ENCODE results near the gene NKTR.
"Not testable (repeated sequence)": the region's sequence is repeated elsewhere in the genome, so short reads cannot be mapped to it uniquely, and the experiment has no call there.

The NKTR gene

DNA sequence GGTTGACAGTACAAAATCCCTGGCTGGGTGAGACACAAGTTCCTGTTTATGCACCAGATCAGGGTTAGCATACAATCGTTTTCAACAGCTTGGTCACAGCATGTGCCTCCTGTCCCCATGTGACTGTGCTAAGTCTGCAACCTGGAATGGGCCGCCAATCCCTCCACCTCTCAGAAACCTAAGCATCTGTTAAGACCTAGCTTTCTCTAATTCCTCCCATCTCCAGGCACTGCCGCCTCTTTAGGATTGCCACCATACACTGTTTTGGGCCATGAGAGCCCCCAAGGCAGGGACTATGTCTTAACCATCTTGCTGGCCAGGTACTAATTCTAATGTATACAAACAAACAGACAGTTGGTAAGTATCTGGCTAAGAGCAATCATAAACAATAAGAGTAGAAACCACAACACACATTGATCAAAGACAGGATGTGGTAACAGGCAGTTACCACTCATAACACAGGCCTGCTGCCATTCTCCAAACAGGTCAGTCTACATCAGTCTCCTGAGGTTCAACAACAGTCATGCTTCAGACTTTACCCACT lies 44.3 kb upstream of the NKTR start (continued):
- TF ChIP-seq GLI2 (tag by site-specific recombination; IDR thresholded peaks at IDR 0.05; ENCODE audit: borderline replicate concordance, low read depth): no peak
- TF ChIP-seq, protein P1, sequence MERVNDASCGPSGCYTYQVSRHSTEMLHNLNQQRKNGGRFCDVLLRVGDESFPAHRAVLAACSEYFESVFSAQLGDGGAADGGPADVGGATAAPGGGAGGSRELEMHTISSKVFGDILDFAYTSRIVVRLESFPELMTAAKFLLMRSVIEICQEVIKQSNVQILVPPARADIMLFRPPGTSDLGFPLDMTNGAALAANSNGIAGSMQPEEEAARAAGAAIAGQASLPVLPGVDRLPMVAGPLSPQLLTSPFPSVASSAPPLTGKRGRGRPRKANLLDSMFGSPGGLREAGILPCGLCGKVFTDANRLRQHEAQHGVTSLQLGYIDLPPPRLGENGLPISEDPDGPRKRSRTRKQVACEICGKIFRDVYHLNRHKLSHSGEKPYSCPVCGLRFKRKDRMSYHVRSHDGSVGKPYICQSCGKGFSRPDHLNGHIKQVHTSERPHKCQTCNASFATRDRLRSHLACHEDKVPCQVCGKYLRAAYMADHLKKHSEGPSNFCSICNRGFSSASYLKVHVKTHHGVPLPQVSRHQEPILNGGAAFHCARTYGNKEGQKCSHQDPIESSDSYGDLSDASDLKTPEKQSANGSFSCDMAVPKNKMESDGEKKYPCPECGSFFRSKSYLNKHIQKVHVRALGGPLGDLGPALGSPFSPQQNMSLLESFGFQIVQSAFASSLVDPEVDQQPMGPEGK (tag by site-specific recombination; IDR thresholded peaks at IDR 0.05): no peak
- no peak for TF ChIP-seq ZFP69B (tag by site-specific recombination; IDR thresholded peaks at IDR 0.05)
- no peak for TF ChIP-seq SCRT2 (tag by site-specific recombination; IDR thresholded peaks at IDR 0.05)
- no peak for TF ChIP-seq KLF16 (tag by site-specific recombination; IDR thresholded peaks at IDR 0.05)

DNA sequence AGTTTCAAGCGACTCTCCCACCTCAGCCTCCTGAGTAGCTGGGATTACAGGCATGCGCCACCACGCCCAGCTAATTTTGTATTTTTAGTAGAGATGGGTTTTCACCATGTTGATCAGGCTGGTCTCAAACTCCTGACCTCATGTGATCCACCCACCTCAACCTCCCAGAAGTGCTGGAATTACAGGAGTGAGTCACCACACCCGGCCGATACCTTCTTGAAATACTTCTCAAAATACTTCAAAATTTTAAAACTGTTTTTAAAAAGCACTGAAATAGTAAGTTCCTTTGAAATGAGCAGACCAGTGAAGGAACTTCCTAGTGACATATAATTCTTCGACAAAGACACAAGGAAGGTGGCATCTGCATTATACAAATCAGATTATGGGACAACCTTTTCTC lies 43.7 kb upstream of the NKTR start:
- H3K4me3 ChIP-seq (ENCODE audit: low read depth, low read length); POLR2A ChIA-PET; H3K9me3 ChIP-seq (ENCODE audit: control insufficient read depth, insufficient read depth, low read depth, low read length); H3K27ac ChIP-seq (ENCODE audit: extremely low read depth, low read depth, low read length); H3K4me1 ChIP-seq (ENCODE audit: control insufficient read depth, insufficient read depth, low read length): not testable (repeated sequence)
- CTCF ChIA-PET: interaction anchor here (0.5 to 1.6 kb wide), 2 partner anchors 10 to 47 kb away, joined by 3 to 6 read pairs; no protein-coding TSS in a partner anchor
- peaks cover 43 to 89% of the 10 kb centered on the region in 2 experiments for H3K36me3 ChIP-seq (ENCODE audit: control insufficient read depth in 2 of 2, insufficient read depth in 1 of 2, low read length in 2 of 2)

DNA sequence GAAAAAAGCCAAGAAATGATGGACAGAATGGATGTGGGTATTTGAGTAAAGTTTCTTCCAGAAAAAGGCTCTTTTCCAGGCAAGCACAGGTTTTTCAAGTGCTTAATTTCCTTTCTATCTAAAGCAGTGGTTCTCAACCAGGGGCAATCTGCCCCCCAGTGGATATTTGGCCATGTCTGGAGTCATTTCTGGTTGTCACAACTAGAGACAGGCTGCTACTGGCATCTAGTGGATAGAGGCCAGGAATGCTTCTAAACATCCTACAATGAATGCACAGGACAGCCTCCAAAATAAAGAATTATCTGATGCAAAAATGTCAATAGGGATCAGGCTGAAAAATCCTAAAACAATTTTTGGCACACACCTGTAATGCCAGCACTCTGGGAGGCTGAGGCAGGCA lies 42.6 kb upstream of the NKTR start:
- ChIA-PET POLR2A (no interaction called here), CTCF (interaction anchor here (0.7 kb wide), 1 partner anchor 85 kb away, joined by 4 read pairs; no protein-coding TSS in a partner anchor)
- H3K4me3 ChIP-seq (ENCODE audit: low read depth, low read length): no peak overlapping the region
- no peaks in the 10 kb centered on the region for H3K4me1 ChIP-seq (ENCODE audit: control insufficient read depth, insufficient read depth, low read length)
- no peak overlapping the region for H3K27ac ChIP-seq (ENCODE audit: extremely low read depth, low read depth, low read length)
- H3K9me3 ChIP-seq (ENCODE audit: control insufficient read depth, insufficient read depth, low read depth, low read length): no peaks in the 10 kb centered on the region
- peaks cover 38 to 89% of the 10 kb centered on the region in 2 experiments; a peak in 2 of 3 replicates for H3K36me3 ChIP-seq (ENCODE audit: control insufficient read depth in 2 of 2, insufficient read depth in 1 of 2, low read length in 2 of 2)
- TF ChIP-seq ZNF747 (tag by site-specific recombination; IDR thresholded peaks at IDR 0.05): no peak
- TF ChIP-seq, protein P2, sequence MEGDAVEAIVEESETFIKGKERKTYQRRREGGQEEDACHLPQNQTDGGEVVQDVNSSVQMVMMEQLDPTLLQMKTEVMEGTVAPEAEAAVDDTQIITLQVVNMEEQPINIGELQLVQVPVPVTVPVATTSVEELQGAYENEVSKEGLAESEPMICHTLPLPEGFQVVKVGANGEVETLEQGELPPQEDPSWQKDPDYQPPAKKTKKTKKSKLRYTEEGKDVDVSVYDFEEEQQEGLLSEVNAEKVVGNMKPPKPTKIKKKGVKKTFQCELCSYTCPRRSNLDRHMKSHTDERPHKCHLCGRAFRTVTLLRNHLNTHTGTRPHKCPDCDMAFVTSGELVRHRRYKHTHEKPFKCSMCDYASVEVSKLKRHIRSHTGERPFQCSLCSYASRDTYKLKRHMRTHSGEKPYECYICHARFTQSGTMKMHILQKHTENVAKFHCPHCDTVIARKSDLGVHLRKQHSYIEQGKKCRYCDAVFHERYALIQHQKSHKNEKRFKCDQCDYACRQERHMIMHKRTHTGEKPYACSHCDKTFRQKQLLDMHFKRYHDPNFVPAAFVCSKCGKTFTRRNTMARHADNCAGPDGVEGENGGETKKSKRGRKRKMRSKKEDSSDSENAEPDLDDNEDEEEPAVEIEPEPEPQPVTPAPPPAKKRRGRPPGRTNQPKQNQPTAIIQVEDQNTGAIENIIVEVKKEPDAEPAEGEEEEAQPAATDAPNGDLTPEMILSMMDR (tag by site-specific recombination; IDR thresholded peaks at IDR 0.05): peak; percentile 58; the same call in 1 of the 2 replicates
- TF ChIP-seq ZNF654 (tag by site-specific recombination; IDR thresholded peaks at IDR 0.05; ENCODE audit: low read depth): peak; percentile 19; the same call in 1 of the 2 replicates

DNA sequence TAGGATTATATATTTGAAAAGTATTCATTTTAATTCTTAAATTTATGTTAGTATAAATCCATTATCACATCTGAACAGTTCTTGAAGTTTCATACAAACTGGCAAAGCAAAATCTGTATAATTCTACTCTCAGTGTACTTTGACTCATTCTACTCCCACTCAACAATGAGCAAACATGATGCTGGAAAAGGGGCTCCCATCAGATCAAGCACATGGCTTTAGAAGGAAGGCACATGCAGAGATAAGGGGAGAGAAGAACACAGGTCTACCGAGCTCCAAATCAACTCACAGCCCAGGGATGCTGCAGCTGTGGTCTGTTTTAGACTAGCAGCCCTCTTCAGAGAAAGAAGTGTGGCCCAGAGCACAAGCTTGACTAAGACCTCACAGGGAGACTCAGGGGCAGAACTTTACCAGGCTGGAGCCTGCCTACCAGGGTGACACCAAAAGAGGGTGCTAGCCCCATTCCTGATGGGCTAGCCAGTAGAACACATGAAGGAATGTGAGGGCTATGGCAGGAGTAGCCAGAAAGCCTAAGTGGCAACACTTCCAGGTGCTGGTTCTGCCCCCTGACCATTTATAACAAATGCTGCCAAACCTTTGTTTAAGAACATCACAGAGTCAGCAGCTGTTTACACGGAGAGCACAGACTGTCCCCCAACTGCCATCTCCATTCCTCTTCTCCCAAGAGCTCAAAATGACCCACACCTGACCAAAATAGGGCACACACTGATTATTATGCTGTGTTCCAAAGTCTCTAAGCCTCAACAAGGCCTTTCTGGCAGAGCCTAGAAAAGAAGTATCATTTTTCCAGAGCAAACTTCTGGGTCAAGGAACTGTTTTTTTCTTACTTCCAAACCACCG lies 38.2 kb upstream of the NKTR start:
- CTCF ChIA-PET: interaction anchor here (0.8 kb wide), 1 partner anchor 333 kb away, joined by 3 read pairs; no protein-coding TSS in a partner anchor
- H3K4me1 ChIP-seq (ENCODE audit: control insufficient read depth, insufficient read depth, low read length): no peaks in the 10 kb centered on the region
- no peak overlapping the region for H3K4me3 ChIP-seq (ENCODE audit: low read depth, low read length)
- POLR2A ChIA-PET: no interaction called here
- peaks cover 23 to 89% of the 10 kb centered on the region in 2 experiments for H3K36me3 ChIP-seq (ENCODE audit: control insufficient read depth in 2 of 2, insufficient read depth in 1 of 2, low read length in 2 of 2)
- TF ChIP-seq KLF1 (tag by site-specific recombination; IDR thresholded peaks at IDR 0.05): no peak
- no peak for TF ChIP-seq ZNF768 (tag by site-specific recombination; IDR thresholded peaks at IDR 0.05)
- no peak for TF ChIP-seq ZNF621 (tag by site-specific recombination; IDR thresholded peaks at IDR 0.05)
- no peak for TF ChIP-seq YY1 (tag by site-specific recombination; IDR thresholded peaks at IDR 0.05)
- TF ChIP-seq, protein P3, sequence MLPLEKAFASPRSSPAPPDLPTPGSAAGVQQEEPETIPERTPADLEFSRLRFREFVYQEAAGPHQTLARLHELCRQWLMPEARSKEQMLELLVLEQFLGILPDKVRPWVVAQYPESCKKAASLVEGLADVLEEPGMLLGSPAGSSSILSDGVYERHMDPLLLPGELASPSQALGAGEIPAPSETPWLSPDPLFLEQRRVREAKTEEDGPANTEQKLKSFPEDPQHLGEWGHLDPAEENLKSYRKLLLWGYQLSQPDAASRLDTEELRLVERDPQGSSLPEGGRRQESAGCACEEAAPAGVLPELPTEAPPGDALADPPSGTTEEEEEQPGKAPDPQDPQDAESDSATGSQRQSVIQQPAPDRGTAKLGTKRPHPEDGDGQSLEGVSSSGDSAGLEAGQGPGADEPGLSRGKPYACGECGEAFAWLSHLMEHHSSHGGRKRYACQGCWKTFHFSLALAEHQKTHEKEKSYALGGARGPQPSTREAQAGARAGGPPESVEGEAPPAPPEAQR (tag by site-specific recombination; IDR thresholded peaks at IDR 0.05): no peak
- TF ChIP-seq, protein P4, sequence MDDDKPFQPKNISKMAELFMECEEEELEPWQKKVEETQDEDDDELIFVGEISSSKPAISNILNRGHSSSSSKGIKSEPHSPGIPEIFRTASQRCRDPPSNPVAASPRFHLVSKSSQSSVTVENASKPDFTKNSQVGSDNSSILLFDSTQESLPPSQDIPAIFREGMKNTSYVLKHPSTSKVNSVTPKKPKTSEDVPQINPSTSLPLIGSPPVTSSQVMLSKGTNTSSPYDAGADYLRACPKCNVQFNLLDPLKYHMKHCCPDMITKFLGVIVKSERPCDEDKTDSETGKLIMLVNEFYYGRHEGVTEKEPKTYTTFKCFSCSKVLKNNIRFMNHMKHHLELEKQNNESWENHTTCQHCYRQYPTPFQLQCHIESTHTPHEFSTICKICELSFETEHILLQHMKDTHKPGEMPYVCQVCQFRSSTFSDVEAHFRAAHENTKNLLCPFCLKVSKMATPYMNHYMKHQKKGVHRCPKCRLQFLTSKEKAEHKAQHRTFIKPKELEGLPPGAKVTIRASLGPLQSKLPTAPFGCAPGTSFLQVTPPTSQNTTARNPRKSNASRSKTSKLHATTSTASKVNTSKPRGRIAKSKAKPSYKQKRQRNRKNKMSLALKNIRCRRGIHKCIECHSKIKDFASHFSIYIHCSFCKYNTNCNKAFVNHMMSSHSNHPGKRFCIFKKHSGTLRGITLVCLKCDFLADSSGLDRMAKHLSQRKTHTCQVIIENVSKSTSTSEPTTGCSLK (tag by site-specific recombination; IDR thresholded peaks at IDR 0.05): no peak
- no peak for TF ChIP-seq KLF7 (tag by site-specific recombination; IDR thresholded peaks at IDR 0.05; ENCODE audit: borderline replicate concordance)
- H3K9me3 ChIP-seq (ENCODE audit: control insufficient read depth, insufficient read depth, low read depth, low read length): no peaks in the 10 kb centered on the region
- H3K27ac ChIP-seq (ENCODE audit: extremely low read depth, low read depth, low read length): no peak overlapping the region
